GM12892 (cell line): ENCODE measurements around the gene KRTAP5-1.
"Not testable (repeated sequence)": the region's sequence is repeated elsewhere in the genome, so short reads cannot be mapped to it uniquely, and the experiment has no call there.

Experiments used
- POLR2A ChIP-seq: IDR thresholded peaks from 2 replicates; pipeline ENCODE4 v1.6.1; 2011; ENCODE audit warnings: low read depth, low read length, control low read depth
- POLR2AphosphoS5 ChIP-seq: IDR thresholded peaks from 2 replicates; pipeline ENCODE4 v1.6.1; 2011; ENCODE audit warnings: low read depth, low read length, control low read depth

GRCh38 chr11:1584661-1585370 is at the start of gene KRTAP5-1:
- not testable (repeated sequence) for TF ChIP-seq POLR2A, POLR2AphosphoS5
